NCI-H146 treated with DMSO at 0.1 percent for 48 hours (cell line): ENCODE data around the gene TCF12.
A peak's percentile ranks its signal among the peaks of the same experiment; 100 is the strongest.

Source experiments
- DNase-seq: peaks from one replicate; lab custom pipeline; 2025; ENCODE audit not compliant: unreplicated experiment; lab: John Stamatoyannopoulos, UW

Gene TCF12

DNA sequence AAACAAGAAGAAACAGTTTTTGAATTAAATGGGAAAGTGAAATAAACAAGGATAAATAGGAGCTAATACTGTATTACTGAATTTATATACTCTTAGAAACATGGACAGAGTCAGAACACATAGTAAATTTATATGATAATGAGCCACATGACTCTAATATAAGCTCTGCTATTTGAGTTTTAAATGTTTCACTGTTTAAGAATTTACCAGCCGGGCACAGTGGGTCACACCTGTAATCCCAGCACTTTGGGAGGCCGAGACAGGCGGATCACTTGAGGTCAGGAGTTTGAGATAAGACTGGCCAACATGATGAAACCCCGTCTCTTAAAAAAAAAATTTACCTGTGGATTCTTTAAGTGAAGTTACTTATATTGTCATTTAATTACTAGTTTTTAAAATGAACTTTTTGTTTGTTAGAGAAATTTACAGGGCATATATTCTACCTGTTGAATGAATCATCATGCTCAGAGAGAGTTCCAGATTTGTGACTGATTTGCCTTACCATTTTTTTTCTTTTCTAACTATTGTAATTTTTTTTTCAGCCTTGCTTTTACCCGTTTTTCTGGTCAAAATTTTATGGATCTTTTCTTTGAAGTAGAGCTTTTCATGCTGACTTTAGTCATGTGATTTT, 125.7 kb downstream of the TCF12 start:
- no peak for DNase-seq

DNA sequence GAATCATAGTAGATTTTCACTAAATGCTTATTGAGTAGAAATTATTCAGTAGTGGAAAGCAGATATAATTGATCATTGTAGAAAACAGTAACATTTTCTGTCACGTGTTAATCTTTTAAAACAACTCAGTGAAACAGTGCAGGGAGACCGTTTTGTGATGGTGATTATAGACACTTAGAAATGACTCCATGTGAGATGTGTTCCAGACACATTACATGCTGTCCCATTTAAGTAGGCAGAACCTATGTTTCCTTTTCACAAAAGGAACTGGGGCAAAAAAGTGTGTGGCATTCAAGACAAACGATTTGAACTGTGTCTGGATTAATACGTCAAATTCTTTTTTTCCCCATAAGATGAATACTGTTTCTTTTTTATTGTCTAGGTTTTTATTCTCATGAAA, 126.5 kb downstream of the TCF12 start:
- DNase-seq: no peak

DNA sequence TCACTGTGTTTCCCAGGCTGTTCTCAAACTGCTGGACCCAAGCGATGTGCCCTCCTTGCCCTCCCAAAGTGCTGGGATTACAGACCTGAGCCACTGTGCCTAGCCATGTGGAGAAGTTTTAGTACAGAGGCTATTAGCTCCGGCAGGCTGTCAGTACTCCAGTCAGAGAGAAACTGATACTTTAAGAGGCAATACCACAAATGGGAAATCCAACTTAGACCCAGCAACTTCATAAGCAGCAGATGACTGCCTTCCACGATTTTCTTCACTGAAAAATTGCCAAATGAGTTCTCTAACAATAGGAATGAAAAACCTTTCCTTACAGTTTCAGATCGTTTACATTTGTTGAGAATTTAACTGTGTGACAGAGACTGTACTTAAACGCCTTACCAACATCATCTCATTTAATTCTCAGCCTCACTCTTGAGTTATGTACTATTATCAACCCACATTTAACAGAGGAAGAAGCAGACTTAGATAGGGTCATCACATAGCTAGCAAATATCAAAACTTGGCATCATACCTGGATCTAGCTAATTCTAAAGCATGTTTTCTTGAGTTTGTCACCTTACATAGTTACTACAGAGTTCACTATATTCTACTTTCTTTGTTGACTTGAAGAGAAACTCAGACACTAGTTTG, 127.4 kb downstream of the TCF12 start:
- DNase-seq: no peak

DNA sequence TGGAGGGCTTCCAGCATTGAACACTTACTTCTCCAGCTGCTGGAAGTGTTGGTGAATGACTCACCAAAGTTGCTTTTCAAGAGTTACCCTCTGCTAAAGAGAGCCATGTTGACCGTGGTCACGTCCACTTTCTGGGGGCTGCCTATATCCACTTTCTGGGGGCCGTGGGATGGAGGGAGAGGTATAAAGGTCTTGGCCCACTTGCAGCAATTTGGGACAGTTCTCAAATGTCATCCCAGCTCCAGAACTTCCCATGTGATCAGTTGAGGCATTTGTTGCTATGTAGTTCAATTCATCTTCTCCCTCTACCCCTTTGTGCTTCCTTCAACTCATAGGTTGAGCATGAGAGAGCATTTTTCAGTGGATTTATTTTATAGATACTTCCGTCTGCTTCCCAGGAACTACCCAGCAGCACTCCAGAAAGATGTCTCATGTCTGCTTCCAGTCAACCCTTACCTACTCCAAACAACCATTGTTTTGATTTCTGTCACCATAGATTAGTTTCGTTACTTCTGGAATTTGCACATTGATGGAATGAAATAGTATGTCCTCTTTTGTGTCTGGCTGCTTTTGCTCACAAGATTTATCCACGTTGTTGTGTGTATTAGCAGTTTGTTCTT, 130.6 kb downstream of the TCF12 start:
- no peak for DNase-seq

DNA sequence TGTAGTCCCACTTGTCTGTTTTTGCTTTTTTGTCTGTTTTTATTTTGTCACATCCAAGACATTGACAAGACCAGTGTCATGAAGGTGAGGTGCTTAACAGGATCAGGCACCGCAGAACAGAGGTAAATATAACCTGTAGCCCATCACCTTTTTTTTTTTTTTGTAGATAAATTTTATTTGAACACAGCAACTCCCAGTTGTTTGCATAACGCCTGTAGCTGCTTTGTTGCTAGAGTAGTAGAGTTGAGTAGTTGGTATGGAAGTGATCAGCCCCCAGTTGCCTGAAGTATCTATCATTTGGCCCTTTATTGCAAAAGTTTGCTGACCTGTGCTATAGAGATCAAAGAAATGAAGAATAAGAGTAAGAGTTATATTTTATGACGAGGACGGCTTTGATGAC, 135.0 kb downstream of the TCF12 start:
- peak; percentile 9 for DNase-seq

DNA sequence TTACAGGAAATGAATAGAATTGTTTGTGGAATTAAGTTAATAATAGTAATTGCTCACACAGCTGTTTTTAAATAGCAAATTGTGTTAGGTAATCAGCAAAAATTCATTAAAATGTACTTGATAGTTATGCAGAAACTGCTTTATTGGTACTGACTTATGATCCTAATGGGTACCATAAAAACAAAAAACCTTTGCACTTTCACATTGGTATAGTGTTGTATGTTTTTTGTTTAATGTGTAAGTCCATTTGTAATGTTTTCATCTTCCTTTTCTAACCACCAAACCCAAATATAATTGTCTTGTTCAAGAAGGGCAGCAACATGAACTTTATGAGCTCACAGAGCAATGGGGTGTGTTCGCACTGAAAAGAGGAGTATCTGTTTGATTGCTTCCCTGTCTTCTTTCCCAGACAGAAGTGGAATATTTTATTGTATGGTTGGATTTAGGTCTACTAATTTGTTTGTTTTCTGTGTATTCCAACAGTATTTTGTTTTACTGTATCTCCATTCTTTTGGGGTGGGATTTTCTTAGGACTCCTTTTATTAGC, 135.8 kb downstream of the TCF12 start:
- DNase-seq: no peak

DNA sequence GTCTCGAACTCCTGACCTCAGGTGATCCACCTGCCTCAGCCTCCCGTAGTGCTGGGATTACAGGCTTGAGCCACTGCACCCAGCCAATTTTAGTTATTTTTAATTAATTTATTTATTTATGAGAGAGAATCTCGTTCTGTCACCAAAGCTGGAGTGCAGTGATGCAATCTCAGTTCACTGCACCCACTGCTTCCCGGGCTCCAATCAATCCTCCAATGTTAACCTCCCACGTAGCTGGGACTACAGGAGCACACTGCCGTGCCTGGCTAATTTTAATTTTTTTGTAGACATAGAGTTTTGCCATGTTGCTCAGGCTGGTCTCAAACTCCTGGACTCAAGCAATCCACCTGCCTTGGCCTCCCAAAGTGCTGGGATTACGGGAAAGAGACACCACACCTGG, 137.9 kb downstream of the TCF12 start:
- DNase-seq: no peak

DNA sequence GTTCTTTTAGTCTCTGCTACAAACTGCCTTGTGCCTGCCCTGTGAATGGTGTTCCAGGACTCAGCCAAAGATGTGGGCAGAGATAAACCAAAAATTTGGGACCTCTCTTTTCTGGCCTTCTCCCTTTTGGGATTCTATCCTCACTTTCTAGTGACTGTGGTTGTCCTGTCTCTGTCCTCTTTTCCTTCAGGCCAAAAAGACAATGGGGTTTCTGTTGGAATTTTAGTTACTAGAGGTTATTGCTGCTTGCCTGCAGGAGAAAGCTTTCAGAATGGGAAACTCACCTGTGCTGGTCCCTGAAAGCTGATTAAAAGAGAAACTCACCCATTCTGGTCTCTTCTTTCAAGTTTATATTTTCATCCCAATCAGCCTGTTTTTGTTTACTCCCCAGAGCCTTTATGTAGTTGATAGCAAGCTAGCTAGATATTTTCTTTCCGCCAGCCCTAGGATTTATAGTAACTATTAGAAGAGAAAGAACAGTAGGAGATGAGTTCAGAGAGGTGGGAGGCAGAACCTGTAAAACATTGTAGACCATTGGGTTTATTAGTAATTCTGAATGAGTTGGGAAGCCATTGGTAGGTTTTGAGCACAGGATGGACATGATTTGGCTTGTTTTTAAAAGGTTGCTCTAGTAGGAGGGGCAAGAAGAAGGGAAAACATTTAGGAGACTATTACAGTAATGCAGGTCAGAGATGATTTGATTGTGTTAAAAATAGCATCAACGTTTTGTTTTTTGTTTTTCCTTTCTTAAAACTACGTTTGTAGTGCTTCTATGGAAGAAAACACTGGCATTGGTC, 138.9 kb downstream of the TCF12 start:
- no peak for DNase-seq

DNA sequence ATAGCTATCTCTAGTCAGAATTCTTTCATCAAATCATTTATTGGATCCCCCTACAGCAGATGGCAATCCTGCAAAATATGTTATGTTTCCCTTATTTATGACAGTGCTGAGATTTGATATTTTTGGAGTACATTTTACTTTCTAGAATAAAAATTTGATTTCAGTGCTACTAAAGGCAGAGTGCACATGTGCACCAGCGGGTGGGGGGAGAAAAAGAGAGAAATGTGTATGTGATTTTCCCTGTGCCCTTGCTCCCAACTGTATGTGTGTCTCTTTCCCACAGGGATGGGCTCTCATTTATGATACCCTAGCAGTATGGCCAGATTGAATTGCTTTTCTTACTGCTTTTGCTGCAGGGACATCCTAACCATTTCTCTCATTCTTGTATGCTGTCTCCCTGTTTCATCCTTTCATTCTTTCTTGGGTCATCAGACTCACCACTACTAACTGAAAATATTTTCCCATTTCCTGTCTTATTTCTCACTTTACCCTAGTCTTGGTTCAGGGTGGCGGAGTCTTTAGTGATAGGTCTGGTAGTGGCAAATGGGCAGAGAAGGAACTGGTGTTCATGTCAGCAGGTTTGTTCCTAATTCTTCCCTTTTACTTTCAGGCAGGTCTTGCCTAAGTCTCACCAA, 140.7 kb downstream of the TCF12 start:
- DNase-seq: no peak

DNA sequence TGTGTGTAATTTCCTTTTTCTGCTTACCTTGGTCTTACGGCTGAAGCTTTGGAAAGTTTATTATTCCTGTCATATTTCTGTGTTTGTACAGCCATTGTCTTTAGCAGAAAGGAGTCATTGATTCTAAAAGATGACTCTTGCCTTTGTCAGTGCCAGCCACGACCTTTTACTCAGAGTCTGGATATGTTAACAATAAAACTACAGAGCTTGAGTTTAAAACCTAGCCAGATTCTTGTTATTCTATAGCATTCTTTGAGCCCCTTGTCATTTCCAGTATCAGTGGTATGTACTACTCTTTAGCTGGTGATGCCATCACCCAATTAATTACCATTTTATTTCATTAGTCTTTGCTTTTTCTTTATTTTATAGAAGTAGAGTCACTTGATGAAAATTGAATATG, 142.4 kb downstream of the TCF12 start:
- DNase-seq: peak; percentile 2

DNA sequence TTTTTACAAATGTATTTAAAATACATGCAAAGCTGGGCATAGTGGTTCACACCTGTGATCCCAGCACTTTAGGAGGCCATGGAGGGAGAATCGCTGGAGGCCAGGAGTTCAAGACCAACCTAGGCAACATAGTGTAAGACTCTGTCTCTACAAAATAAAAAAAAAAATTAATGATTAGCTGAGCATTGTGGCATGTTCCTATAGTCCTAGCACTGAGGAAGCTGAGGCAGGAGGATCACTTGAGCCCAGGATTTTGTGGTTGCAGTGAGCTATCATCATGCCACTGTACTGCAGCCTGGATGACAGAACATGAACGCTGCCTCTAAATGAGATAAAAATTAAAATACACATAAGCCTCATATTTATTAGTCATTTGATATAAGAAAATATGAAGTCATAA, 142.8 kb downstream of the TCF12 start:
- no peak for DNase-seq

DNA sequence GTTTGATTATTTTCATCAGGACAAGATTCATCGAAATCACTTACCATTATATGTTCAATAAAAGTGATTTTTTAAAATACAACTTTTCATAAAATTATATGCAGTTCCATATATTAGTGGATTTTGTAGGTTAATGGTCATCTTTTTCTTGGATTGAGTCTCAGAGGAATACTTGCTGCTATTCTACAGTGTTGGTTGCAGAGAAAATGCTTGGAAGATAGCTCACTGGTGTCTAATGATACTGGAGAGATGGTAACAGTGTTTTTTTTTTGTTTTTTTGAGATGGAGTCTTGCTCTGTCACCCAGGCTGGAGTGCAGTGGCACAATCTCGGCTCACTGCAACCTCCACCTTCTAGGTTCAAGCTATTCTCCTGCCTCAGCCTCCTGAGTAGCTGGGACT, 143.3 kb downstream of the TCF12 start:
- no peak for DNase-seq

DNA sequence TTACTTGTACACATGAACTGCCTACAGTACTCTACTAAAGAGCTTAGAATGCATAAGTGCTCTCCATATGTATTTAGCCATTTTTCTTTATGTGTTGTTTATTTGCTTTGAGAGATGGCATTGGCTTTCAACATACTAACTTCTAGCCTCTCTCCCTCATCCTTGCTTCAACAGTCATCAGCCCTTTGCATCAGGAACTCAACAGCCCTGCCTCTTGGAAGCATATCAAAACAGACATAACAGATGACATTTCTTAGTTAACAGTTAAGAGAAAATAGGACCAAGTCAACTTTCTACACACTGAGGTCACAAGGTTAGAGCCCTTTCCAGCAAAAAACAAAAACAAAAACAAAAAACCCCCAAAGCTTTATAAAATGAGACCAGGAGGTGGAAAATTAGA, 145.6 kb downstream of the TCF12 start:
- DNase-seq: no peak

DNA sequence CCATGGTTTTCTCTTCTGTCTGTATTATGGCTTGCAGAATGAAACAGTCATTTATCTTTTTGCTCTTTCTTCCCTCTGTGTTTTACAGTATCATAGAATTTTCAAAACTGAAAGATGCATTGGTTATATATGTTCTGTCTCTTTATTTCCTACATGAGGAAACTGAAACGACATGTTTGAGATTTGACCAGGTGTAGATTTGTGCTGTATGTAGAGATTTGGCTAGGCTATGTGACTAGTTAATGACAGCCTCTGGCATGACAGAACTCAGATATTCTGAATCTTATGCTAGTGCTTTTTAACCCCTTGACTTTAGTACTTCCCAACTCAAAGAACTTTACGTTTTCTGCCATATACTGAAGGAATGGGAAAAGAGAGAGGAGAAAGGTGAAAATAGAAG, 151.0 kb downstream of the TCF12 start:
- DNase-seq: no peak

DNA sequence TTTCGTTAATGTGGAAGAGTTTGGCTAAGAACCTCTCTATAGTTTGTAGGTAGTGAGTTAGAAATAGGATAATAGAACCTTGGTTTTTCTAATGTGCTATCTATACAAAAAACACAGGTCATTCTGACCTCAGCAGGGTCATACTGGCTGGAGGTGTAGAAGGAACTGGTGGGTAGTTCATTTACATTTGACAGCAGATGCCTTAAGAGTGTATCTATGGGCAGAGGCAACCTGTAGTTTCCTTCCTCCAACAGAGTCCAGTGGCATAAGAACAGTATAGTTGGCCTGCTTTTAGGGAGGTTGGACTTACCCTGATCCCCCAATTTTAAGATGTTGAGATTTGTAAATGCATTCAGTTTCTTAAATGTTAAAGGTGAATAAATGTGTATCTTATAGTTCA, 152.2 kb downstream of the TCF12 start:
- DNase-seq: no peak

DNA sequence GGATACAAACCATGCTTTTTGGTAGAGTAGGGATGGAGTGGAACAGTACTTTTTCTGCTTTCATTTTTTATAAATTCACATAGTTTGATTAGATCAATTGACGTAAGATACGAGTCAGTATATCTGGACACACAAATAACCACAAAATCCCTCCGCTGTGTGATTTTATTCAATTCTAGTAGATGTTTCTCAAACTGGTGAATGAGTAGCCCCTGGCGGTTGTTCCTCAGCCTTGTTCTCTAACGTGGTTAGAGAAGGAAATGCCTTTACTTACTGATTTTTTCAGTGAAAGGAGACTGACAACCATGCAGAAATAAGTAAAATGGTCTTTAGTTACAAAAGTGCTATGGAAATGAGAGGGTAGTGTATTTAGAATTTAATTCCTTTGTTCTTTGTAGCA, 161.0 kb downstream of the TCF12 start:
- DNase-seq: no peak

DNA sequence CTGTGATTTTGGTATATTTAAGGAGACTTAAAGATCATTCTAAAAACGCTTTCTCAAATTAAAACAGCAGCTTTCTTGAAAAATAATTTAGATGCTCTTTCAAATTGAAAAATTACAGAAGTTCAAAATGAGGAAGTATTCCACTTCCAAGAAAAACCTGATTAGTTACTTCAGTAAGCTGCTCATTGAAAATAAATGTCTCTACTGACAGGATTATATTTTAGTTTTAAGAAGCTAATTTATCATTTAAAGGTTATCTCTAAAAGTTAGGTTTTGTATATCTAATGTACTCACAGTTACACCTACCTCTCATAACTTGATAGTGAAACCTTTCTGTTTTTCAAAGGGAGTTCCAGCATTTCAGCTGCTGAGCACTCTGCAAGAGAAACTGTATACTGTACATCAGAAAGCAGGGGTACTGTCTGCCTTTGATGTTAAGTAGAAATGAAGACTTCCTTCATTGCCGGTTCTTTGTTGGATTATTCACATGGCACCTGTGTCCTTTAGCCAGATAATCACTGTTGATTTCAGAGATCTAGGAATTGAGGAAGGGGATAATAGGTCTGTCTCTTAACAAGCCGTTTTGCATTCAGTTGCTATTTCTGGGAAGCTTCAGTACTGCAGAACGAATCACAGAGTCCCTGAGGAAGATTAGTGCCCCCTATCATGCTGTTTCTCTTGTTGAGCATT, 161.6 kb downstream of the TCF12 start:
- no peak for DNase-seq

DNA sequence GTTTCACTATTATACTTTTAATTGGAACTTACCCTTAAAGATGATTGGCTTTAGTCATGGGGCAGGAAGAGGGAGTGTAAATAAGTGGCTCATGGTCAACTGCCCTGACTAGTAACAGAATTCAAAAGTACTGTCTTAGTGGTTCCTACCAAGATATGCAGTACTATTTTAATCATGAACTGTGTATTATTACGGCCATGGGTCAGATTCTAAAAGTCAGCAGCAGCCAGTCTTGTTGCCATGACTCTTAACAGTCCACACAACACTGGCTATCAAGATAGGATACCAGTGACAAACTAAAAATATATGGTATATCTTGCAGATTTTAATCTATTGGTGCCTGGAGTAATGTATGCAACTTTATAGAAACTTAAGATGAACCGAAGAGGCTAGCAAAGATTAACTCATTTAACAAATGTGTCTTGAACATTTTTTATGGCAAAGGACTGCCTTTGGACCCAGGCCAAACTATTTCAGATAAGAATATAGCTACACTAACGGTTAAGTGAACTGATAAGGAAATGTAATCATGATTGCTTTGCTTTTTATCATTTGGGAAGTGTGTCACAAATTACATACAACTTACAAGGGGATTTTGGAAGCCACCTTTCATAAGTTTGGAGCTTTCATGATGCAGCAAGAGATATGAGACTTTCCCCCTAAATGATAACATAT, 163.7 kb downstream of the TCF12 start:
- DNase-seq: no peak

DNA sequence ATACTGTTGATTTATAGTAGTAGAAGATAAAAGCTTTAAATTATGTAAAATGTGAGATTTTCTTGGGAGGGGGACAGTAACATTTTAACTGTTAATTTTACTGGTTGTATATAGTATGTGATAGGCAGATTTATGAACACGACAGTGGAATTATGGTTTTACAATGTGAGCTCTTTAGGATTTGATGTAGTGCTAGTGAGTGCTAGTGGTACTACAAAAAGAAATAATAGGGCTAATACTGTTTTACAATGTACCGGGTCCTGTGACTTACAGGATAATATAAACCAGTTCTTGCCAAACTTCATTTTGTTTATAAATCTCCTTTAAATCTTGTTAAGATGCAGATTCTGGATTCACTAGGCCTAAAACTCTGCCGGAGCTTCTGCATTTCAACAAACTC, 165.7 kb downstream of the TCF12 start:
- no peak for DNase-seq

DNA sequence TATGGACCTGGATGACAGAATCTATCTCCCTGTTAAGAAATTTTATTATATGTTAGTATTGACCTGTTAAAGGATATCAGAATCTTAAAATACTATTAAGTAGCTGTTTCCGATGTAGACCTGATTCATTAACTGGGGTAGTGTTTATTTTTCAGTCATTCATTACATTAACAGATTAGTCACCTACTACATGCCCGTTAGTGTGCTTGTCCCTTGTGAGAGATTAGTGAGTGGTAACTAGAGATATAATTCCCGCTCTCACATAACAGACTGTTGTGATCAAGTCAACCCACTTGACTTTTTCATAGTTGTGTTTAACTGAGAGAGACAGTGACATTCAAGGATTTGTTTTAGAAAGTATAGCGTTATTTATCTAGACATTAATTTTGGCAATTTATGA, 166.8 kb downstream of the TCF12 start:
- DNase-seq: no peak
